ENCODE measurements around the gene TAS2R41. TPM values are rescaled to one million over a fixed set of nuclear protein-coding genes. Genes with fewer than 3 reads are reported as not detected.
"Not testable (repeated sequence)": the region's sequence is repeated elsewhere in the genome, so short reads cannot be mapped to it uniquely, and the experiment has no call there.

Gene TAS2R41
- total and polyA plus RNA-seq, 2 of the 4 experiments (the other 2 are of a cell fraction) = not detected

- H2AK9ac ChIP-seq (replicated peaks; ENCODE audit: low read depth, low read length, poor library complexity) = no peak overlapping the region
- H4K5ac ChIP-seq (ENCODE audit: low read depth, low read length) = no peak overlapping the region
- no peak overlapping the region for H3K4me3 ChIP-seq (ENCODE audit: insufficient read depth, low read depth, low read length)
- H3K56ac ChIP-seq (ENCODE audit: extremely low read depth, insufficient read depth, low read length) = no peak overlapping the region
- BruUV-seq (replicated peaks) = no TSS peak
- no peaks in the 10 kb centered on the region for H4K20me1 ChIP-seq (ENCODE audit: insufficient read depth, low read length)
- no peaks in the 10 kb centered on the region for H3K27me3 ChIP-seq (ENCODE audit: control insufficient read depth, insufficient read depth, low read length)
- H3K18ac ChIP-seq (ENCODE audit: low read depth, low read length) = no peak overlapping the region
- WGBS, 2 experiments (ENCODE audit: extremely low coverage in 2 of 2, insufficient read length in 1 of 2) = no CpG with 5 or more reads among the region's 1 CpG
- intact Hi-C loops (cut with micrococcal nuclease) (loop anchor here (2.0 kb wide), 1 partner anchor 15 kb away; no protein-coding TSS in a partner anchor), in situ Hi-C loops (cut with MboI; ENCODE audit: low sequenced_read_pairs) (no loop called here), dilution Hi-C loops (cut with HindIII; ENCODE audit: low sequenced_read_pairs, unreplicated experiment) (no loop called here)
- H3K9me1 ChIP-seq (ENCODE audit: insufficient read depth, low read length) = no peaks in the 10 kb centered on the region
- DNase-seq (no peak), ATAC-seq (ENCODE audit: low read depth) (no peak)
- no peak overlapping the region for H4K91ac ChIP-seq (ENCODE audit: insufficient read depth, low read depth, low read length)
- no peak overlapping the region for H2BK120ac ChIP-seq (ENCODE audit: low read depth, low read length)
- no peak overlapping the region for H2BK20ac ChIP-seq (ENCODE audit: low read depth, low read length)
- CTCF ChIA-PET = no interaction called here
- no peak overlapping the region for H2BK5ac ChIP-seq (ENCODE audit: low read depth, low read length, poor library complexity, severe bottlenecking)
- POLR2A ChIA-PET (ENCODE audit: unreplicated experiment) = no interaction called here
- no peaks in the 10 kb centered on the region for H3K79me1 ChIP-seq (ENCODE audit: low read depth in 1 of 2, low read length in 2 of 2)
- H3K9me3 ChIP-seq (ENCODE audit: control insufficient read depth, insufficient read depth, low read length) = peaks cover 8% of the 10 kb centered on the region
- no peak overlapping the region for H2AFZ ChIP-seq (replicated peaks; ENCODE audit: low read length, poor library complexity)
- H2AK5ac ChIP-seq (ENCODE audit: low read depth, low read length) = no peak overlapping the region
- no peak overlapping the region for H3K23ac ChIP-seq (ENCODE audit: low read depth, low read length)
- H3K4me1 ChIP-seq (ENCODE audit: control insufficient read depth, insufficient read depth, low read length) = no peaks in the 10 kb centered on the region
- H3K27ac ChIP-seq (ENCODE audit: insufficient read depth, low read length) = no peak overlapping the region
- H3K36me3 ChIP-seq (ENCODE audit: control insufficient read depth, insufficient read depth, low read length) = no peaks in the 10 kb centered on the region
- no peak overlapping the region for H3K4me2 ChIP-seq (ENCODE audit: low read depth, low read length)
- TF ChIP-seq SMC3 (IDR thresholded peaks at IDR 0.05; ENCODE audit: low read depth, low read length) (no peak), NFE2L2 (IDR thresholded peaks at IDR 0.05; ENCODE audit: low read depth, low read length) (no peak), BHLHE40 (IDR thresholded peaks at IDR 0.05; ENCODE audit: low read depth, low read length) (no peak), MXI1 (IDR thresholded peaks at IDR 0.05; ENCODE audit: borderline replicate concordance, low read depth, low read length) (no peak)
- H3K4ac ChIP-seq (ENCODE audit: low read depth, low read length) = no peak overlapping the region
- H3K9ac ChIP-seq (ENCODE audit: low read depth, low read length) = no peak overlapping the region
- H4K8ac ChIP-seq (ENCODE audit: low read depth in 2 of 2, low read length in 2 of 2) = no peak overlapping the region
- no peak overlapping the region for H2BK15ac ChIP-seq (ENCODE audit: low read depth, low read length)
- no peak overlapping the region for H3K14ac ChIP-seq (replicated peaks; ENCODE audit: low read depth, low read length)
Measured at GRCh38 chr7:143467724-143468123, 9.9 kb upstream of the TAS2R41 start.

GRCh38 chr7:143472071-143472689 lies 5.5 kb upstream of the TAS2R41 start:
- H3K23ac ChIP-seq (ENCODE audit: low read depth, low read length); H3K9me3 ChIP-seq (ENCODE audit: control insufficient read depth, insufficient read depth, low read length); H2AK5ac ChIP-seq (ENCODE audit: low read depth, low read length); H3K9ac ChIP-seq (ENCODE audit: low read depth, low read length); H3K9me1 ChIP-seq (ENCODE audit: insufficient read depth, low read length); H4K20me1 ChIP-seq (ENCODE audit: insufficient read depth, low read length); POLR2A ChIA-PET (ENCODE audit: unreplicated experiment); CTCF ChIA-PET; H3K4me1 ChIP-seq (ENCODE audit: control insufficient read depth, insufficient read depth, low read length); H3K4me3 ChIP-seq (ENCODE audit: insufficient read depth, low read depth, low read length); intact Hi-C loops (cut with micrococcal nuclease); H3K27ac ChIP-seq (ENCODE audit: insufficient read depth, low read length); H2BK120ac ChIP-seq (ENCODE audit: low read depth, low read length); H3K36me3 ChIP-seq (ENCODE audit: control insufficient read depth, insufficient read depth, low read length); H4K8ac ChIP-seq (ENCODE audit: low read depth in 2 of 2, low read length in 2 of 2); dilution Hi-C loops (cut with HindIII; ENCODE audit: low sequenced_read_pairs, unreplicated experiment); H3K4me2 ChIP-seq (ENCODE audit: low read depth, low read length); H2BK20ac ChIP-seq (ENCODE audit: low read depth, low read length); ATAC-seq (ENCODE audit: low read depth); H3K18ac ChIP-seq (ENCODE audit: low read depth, low read length); H2AFZ ChIP-seq (replicated peaks; ENCODE audit: low read length, poor library complexity); H3K4ac ChIP-seq (ENCODE audit: low read depth, low read length); H3K14ac ChIP-seq (replicated peaks; ENCODE audit: low read depth, low read length); H3K79me1 ChIP-seq (ENCODE audit: low read depth in 1 of 2, low read length in 2 of 2); BruUV-seq (replicated peaks); H2BK5ac ChIP-seq (ENCODE audit: low read depth, low read length, poor library complexity, severe bottlenecking); H4K5ac ChIP-seq (ENCODE audit: low read depth, low read length); H2AK9ac ChIP-seq (replicated peaks; ENCODE audit: low read depth, low read length, poor library complexity); H3K27me3 ChIP-seq (ENCODE audit: control insufficient read depth, insufficient read depth, low read length); H2BK15ac ChIP-seq (ENCODE audit: low read depth, low read length); H4K91ac ChIP-seq (ENCODE audit: insufficient read depth, low read depth, low read length); in situ Hi-C loops (cut with MboI; ENCODE audit: low sequenced_read_pairs): not testable (repeated sequence)
- DNase-seq = peak; percentile 30
- 100% methylated on average over 3 of the region's 11 CpGs; no CpG with 5 or more reads in 1 of the 2 experiments for WGBS, 2 experiments (ENCODE audit: extremely low coverage in 2 of 2, insufficient read length in 1 of 2)
- H3K56ac ChIP-seq (ENCODE audit: extremely low read depth, insufficient read depth, low read length) = 0 out of 2 replicates have a peak overlapping the region, but pooled peaks have one; percentile 14

Data from IMR-90 (cell line).